BJ (cell line): ENCODE data around the gene ASB1. TPM values are rescaled to one million over a fixed set of nuclear protein-coding genes. Genes with fewer than 3 reads are reported as not detected.

Experiments
- CTCF ChIA-PET: fragments of 350-600 bp; formaldehyde crosslinking; extraction: SDS; loops from one replicate; lab custom pipeline; 2021; ENCODE audit warnings: antibody characterized with exemption, inconsistent platforms; lab: Yijun Ruan, JAX
- POLR2A ChIA-PET: fragments of 300-600 bp; sonication (Branson Sonifier 250); formaldehyde crosslinking; extraction: SDS; loops from one replicate; lab custom pipeline; 2021; ENCODE audit warnings: antibody characterized with exemption; lab: Charles Lee
- DNase-seq: peaks from one replicate; pipeline ENCODE4 v3.0.0-alpha.2; 2011; ENCODE audit warnings: low read depth
- H3K27me3 ChIP-seq: 2 replicates; pipeline ENCODE4 v1.6.0; 2011; ENCODE audit warnings: low read length; ENCODE audit not compliant: control insufficient read depth, insufficient read depth
- H3K36me3 ChIP-seq: 2 replicates; pipeline ENCODE4 v1.5.1; 2011; ENCODE audit warnings: low read length; ENCODE audit not compliant: control insufficient read depth, insufficient read depth
- H3K4me3 ChIP-seq: 2 replicates; pipeline ENCODE4 v1.5.1; 2011; ENCODE audit warnings: low read depth, mild to moderate bottlenecking, control low read depth, low read length
- polyA plus RNA-seq: library from polyadenylated mRNA; depleted of rRNA; stranded (reverse); fragments of >200 nt; gene quantifications from 2 replicates; pipeline ENCODE4 v1.2.3, GENCODE V29; 2011
- TF ChIP-seq, protein P1 (sequence below): IDR thresholded peaks from 2 replicates; pipeline ENCODE4 v1.5.1; 2011; ENCODE audit warnings: low read depth, mild to moderate bottlenecking, control low read depth, inconsistent platforms, low read length, moderate library complexity; ENCODE audit not compliant: insufficient read depth

The ASB1 gene
- polyA plus RNA-seq, 1 experiment = 33.4 TPM

DNA sequence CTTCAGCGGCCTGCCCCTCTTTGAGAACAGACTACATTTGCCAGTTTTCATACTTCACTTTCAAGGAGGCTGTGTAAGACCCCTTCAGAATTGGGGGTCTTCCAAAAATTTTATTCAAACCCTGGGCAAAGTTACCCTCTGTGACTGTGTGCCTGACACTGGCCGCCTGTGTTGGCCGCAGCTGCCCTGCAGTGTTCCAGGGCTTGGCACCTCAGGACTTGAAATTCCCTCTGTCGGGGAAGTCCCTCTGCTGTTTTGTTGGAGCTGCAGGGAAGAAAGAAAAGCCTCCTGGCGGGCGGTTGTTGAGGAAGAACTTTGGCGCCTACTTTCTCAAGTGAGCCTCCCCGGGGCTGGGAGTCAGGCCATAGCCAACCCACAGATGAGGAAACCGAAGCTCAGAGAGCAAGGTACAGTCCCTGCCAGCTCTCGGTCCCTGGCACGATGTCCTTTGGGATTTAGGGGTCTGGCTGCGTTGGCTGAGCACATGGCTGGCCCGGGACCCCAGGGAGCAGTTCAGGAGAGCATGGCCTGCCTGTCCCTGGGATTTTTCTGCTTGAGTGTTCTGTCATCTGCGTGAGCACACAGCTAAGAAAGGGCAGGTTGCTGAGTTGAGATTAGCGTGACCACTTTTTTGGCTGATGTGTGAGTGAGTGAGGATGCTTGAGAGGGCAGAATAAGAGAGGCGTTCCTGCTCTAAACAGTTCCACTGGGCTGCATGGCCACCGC is 17.9 kb upstream of the ASB1 start:
- POLR2A ChIA-PET = no interaction called here
- TF ChIP-seq, protein P1, sequence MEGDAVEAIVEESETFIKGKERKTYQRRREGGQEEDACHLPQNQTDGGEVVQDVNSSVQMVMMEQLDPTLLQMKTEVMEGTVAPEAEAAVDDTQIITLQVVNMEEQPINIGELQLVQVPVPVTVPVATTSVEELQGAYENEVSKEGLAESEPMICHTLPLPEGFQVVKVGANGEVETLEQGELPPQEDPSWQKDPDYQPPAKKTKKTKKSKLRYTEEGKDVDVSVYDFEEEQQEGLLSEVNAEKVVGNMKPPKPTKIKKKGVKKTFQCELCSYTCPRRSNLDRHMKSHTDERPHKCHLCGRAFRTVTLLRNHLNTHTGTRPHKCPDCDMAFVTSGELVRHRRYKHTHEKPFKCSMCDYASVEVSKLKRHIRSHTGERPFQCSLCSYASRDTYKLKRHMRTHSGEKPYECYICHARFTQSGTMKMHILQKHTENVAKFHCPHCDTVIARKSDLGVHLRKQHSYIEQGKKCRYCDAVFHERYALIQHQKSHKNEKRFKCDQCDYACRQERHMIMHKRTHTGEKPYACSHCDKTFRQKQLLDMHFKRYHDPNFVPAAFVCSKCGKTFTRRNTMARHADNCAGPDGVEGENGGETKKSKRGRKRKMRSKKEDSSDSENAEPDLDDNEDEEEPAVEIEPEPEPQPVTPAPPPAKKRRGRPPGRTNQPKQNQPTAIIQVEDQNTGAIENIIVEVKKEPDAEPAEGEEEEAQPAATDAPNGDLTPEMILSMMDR = no peak
- Histone ChIP-seq H3K27me3 (no peaks in the 10 kb centered on the region), H3K36me3 (peaks cover 1% of the 10 kb centered on the region; the same call in 1 of the 2 replicates), H3K4me3 (no peak overlapping the region)
- no peak for DNase-seq
- CTCF ChIA-PET = no interaction called here

DNA sequence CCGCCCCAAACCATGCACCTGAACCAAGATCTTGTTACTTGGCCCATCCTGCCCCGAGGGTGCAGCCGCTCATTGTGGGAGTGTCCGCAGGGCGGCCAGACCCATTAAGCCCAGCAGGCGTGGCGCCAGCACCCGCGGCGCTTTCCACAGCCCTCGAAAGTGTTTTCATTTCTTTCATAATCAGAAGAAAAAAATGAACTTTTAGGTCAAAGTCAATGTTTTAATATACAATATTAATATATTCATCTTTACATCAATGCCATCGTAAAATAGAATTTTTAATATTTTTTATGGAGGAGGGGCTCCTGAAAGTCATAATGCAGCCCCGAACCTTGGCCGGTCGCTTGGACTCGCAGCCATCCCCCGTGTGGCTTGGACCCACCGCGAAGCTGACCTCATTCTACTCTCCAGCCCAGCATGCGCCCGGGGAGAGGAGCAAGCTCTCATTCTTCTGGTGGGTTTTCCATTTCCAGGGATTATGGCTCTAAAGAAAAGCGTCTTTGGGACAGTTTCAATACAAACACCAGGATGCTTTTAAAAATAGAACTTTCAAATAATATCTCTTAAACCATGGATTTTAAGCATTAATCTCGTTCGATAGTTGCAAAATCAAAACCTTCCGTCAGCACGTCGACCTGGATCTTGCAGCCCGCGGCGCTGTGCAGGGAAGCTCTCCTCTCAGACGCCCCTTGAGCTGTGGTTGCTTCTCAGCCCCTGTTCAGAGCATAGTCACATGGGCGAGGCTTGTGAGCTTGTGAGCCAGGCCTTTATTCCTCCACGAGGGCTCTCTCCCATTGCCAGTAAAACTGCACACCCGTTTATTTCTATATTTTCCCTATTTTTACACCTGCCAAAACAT is 17.2 kb upstream of the ASB1 start:
- TF ChIP-seq, protein P1 = no peak
- H3K36me3 ChIP-seq = peaks cover 1% of the 10 kb centered on the region; the same call in 1 of the 2 replicates
- DNase-seq = no peak
- ChIA-PET CTCF (no interaction called here), POLR2A (no interaction called here)
- no peaks in the 10 kb centered on the region for H3K27me3 ChIP-seq
- no peak overlapping the region for H3K4me3 ChIP-seq

DNA sequence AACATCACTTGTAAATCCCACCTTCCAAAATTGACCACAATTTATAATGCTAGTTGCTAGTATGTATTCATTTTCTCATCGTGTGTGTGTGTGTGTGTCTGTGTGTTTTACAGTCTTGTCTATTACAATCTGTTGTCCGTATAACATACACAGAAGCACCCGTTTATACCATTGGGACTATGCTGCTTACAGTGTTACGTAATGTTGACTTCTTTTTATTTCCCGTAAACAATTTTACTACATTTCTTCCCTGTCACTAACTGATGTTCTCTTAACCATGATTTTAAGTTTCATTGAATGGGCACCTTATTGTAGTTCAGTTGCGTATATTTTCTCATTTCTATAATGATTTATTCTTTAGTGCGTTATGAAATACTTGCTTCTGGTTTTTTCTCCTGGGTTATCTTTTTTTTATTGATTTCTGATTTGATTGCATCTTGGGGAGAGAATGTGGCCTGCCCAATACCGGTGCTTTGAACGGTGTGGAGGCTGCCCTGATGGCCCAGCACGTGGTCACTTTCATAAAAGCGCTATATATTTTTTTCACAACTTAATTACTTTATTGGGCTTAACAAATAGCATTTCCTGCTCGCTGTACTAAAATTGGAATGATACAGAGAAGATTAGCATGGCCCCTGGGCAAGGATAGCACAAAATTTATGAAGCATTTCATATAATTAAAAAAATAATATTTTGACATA is 14.5 kb upstream of the ASB1 start:
- no peak for DNase-seq
- Histone ChIP-seq H3K4me3 (no peak overlapping the region), H3K27me3 (no peaks in the 10 kb centered on the region), H3K36me3 (peaks cover 1% of the 10 kb centered on the region; the same call in 1 of the 2 replicates)
- CTCF ChIA-PET = no interaction called here
- POLR2A ChIA-PET = no interaction called here
- TF ChIP-seq, protein P1 = no peak

DNA sequence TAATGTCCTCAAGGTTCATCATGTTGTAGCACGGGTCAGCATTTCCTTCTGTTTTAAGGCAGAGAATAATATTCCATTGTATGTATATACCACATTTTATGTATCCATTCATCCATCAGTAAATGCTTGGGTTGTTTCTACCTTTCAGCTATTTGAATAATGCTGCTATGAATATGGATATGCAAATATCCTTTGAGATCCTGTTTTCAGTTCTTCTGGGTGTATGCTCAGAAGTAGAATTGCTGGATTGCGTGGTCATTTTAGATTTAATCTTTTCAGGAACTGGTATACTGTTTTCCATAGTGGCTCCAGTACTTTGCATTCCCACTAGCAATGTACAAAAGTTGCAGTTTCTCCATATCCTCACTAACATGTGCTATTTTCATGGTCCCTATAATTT is 13.4 kb upstream of the ASB1 start:
- DNase-seq = no peak
- TF ChIP-seq, protein P1 = no peak
- no peak overlapping the region for H3K4me3 ChIP-seq
- H3K36me3 ChIP-seq = 0 out of 2 replicates have a peak, but pooled peaks cover 1% of the 10 kb centered on the region
- POLR2A ChIA-PET = no interaction called here
- CTCF ChIA-PET = interaction anchor here (1.0 kb wide), 1 partner anchor 21 kb away, joined by 4 read pairs; no protein-coding TSS in a partner anchor
- no peaks in the 10 kb centered on the region for H3K27me3 ChIP-seq
